Panc1 (cell line): ENCODE measurements around the gene SNRPA1.

Experiments
- POLR2AphosphoS5 ChIP-seq: IDR thresholded peaks from 2 replicates; pipeline ENCODE4 v1.6.1; 2012; ENCODE audit warnings: mild to moderate bottlenecking, low read depth, low read length, moderate library complexity
- TF ChIP-seq, protein P1 (sequence below): fragments of 450-650 bp; IDR thresholded peaks from 2 replicates; pipeline ENCODE4 v1.5.1; 2017; ENCODE audit warnings: mild to moderate bottlenecking
- TF ChIP-seq, protein P2 (sequence below), 2 experiments: IDR thresholded peaks; 2 replicates each; pipeline ENCODE4 v1.6.1; 2011 to 2012; ENCODE audit warnings: low read depth in 2 of 2, control low read depth in 1 of 2, low read length in 1 of 2, mild to moderate bottlenecking in 1 of 2, moderate library complexity in 1 of 2; ENCODE audit not compliant: insufficient read depth in 1 of 2

DNA sequence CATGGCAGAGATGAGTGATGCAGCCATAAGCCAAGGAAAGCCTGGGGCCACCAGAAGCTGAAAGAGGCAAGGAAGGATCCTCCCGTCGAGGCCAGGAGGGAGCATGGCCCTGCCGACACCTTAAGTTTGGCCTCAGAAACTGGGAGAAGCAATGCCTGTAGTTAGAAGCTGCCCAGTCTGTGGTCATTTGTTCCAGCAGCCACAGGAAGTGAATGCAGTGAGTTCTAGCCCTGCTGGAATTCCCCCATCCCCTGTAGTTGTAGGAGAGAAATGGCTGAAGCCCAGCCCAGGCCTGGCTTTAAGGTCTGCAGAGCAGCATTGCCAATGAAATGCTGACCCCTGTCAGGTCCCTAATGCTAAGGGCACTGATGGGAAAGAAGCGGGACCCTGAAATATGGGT lies 31.0 kb downstream of the SNRPA1 start:
- TF ChIP-seq, protein P1, sequence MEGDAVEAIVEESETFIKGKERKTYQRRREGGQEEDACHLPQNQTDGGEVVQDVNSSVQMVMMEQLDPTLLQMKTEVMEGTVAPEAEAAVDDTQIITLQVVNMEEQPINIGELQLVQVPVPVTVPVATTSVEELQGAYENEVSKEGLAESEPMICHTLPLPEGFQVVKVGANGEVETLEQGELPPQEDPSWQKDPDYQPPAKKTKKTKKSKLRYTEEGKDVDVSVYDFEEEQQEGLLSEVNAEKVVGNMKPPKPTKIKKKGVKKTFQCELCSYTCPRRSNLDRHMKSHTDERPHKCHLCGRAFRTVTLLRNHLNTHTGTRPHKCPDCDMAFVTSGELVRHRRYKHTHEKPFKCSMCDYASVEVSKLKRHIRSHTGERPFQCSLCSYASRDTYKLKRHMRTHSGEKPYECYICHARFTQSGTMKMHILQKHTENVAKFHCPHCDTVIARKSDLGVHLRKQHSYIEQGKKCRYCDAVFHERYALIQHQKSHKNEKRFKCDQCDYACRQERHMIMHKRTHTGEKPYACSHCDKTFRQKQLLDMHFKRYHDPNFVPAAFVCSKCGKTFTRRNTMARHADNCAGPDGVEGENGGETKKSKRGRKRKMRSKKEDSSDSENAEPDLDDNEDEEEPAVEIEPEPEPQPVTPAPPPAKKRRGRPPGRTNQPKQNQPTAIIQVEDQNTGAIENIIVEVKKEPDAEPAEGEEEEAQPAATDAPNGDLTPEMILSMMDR: no peak
- TF ChIP-seq POLR2AphosphoS5: no peak
- TF ChIP-seq, protein P2, sequence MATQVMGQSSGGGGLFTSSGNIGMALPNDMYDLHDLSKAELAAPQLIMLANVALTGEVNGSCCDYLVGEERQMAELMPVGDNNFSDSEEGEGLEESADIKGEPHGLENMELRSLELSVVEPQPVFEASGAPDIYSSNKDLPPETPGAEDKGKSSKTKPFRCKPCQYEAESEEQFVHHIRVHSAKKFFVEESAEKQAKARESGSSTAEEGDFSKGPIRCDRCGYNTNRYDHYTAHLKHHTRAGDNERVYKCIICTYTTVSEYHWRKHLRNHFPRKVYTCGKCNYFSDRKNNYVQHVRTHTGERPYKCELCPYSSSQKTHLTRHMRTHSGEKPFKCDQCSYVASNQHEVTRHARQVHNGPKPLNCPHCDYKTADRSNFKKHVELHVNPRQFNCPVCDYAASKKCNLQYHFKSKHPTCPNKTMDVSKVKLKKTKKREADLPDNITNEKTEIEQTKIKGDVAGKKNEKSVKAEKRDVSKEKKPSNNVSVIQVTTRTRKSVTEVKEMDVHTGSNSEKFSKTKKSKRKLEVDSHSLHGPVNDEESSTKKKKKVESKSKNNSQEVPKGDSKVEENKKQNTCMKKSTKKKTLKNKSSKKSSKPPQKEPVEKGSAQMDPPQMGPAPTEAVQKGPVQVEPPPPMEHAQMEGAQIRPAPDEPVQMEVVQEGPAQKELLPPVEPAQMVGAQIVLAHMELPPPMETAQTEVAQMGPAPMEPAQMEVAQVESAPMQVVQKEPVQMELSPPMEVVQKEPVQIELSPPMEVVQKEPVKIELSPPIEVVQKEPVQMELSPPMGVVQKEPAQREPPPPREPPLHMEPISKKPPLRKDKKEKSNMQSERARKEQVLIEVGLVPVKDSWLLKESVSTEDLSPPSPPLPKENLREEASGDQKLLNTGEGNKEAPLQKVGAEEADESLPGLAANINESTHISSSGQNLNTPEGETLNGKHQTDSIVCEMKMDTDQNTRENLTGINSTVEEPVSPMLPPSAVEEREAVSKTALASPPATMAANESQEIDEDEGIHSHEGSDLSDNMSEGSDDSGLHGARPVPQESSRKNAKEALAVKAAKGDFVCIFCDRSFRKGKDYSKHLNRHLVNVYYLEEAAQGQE (IDR thresholded peaks at IDR 0.05; ENCODE audit: insufficient read depth in 1 of 2, low read depth in 2 of 2, low read length in 1 of 2): no peak
